OCI-LY7 (cell line): ENCODE measurements around the gene SLC25A33.

ENCODE experiments used
- CTCF ChIP-seq: fragments of 200-600 bp; sonication (generic); conservative IDR thresholded peaks from 2 replicates; pipeline ENCODE4 v1.5.1; 2014; ENCODE audit warnings: mild to moderate bottlenecking, antibody characterized with exemption, low read length, moderate library complexity, mixed read lengths
- EZH2phosphoT487 ChIP-seq: fragments of 200-600 bp; sonication (generic); IDR thresholded peaks from 2 replicates; pipeline ENCODE4 v1.6.1; 2018; ENCODE audit warnings: low read depth, borderline replicate concordance, mild to moderate bottlenecking, mixed run types, antibody characterized with exemption, low read length, moderate library complexity, mixed read lengths

GRCh38 chr1:9589719-9590157, 50.5 kb downstream of the SLC25A33 start:
- no peak for TF ChIP-seq CTCF
- TF ChIP-seq EZH2phosphoT487, result no peak
